ENCODE results near the gene SIM1.

SIM1 gene

DNA sequence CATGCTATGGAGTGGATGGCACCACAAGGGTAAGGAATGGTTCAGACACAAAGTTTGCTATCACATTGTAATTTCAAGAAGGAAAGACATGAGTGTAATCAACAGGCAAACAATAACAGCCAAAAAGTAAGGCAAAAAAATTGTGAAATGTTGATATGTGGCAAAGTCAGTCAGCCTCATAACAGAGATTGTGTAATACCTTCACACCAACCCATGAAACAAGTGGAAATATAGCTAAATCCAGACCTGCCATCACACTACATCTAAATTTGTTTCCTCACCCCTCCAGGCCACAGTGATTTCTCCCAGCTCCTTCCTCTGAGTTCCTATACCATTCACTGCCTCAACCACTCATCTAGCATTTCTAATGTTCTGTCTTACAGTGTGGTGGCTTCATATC lies 37.3 kb downstream of the SIM1 start:
- DNase-seq (ENCODE audit: low read depth in 2 of 2), result no peak

DNA sequence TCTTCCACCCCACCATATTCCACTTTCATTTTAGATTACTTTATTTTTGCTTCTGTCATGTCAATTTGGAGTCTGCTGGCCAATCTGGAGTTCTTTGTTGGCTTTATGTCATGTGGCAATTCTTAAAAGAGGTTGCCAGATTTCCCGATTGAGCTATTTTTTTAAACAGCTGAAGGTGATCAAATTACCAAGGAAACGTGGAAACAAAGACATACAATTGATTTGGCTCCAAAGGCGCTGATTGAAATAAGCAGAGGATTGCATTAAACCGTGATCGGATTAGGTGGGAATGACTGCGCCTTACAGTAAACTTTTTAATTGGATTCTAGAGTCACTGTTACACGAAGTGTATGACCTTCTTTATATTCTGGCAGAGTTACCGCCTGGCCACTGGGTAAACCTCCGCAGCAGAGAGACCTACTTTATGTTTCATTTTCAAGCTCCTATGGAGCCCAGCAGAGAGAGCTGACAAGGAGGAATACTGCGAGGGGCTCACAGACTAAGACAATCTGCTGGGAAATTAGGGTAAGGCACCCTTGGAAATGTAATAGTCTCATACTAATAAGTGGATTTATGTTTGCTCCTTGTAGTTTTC lies 37.9 kb downstream of the SIM1 start:
- DNase-seq (ENCODE audit: low read depth in 2 of 2), result no peak

DNA sequence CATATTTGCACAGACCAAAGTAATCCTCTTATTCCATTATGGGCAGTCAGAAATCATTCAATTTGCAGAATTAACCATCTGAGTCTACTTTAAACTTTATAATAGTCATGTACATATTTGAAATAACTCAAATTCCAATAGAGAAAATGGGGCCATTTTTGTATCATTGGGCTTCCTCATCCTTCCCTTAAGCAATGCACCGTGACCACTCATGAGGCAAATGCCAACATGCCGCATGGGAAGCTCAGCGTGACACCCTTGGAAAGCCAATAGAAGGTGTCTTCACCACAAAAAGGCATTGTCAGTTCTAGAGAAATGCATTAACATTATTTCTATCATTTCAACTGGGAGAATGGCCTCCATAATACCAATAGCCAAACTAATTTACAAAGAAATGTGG lies 38.5 kb downstream of the SIM1 start:
- DNase-seq (ENCODE audit: low read depth in 2 of 2), result no peak

DNA sequence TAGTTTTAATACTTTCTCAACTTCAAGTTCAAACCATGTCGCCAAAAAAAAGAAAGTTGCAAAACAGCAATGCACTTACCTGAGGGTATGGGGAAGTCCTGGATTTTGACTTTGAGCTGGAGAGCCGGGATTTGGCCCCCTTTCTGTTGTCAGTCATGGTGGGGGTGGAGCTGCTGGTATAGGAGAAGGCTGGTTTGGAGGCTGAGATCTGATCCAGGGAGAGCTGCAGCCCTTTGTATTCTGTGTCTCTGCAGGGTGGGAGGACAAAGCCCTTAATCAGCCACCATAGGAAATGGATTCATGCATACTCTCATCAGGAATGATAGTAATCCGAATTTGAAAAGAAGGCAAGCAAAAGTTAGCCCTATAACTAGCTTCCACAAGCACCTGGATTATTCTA lies 44.0 kb downstream of the SIM1 start:
- DNase-seq (ENCODE audit: low read depth in 2 of 2), result no peak

DNA sequence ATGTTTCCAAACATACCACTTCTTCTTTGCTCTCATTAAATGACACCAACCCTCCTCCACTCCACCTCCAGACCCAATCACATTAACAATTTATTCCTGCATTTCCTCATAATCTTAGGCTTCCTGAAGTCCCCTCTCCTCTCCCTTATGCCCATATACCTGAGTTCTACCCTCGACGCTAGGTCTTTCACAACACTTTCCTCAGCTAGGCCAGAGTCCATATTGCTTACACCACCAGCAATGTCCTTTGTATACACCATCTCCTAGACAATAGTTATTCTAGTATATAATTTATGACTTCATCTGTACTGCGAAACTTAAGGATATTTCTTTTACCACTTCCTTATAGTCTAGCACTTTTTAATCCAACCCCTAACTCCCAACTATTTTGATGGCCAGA lies 47.7 kb downstream of the SIM1 start:
- DNase-seq (ENCODE audit: low read depth in 2 of 2), result no peak

DNA sequence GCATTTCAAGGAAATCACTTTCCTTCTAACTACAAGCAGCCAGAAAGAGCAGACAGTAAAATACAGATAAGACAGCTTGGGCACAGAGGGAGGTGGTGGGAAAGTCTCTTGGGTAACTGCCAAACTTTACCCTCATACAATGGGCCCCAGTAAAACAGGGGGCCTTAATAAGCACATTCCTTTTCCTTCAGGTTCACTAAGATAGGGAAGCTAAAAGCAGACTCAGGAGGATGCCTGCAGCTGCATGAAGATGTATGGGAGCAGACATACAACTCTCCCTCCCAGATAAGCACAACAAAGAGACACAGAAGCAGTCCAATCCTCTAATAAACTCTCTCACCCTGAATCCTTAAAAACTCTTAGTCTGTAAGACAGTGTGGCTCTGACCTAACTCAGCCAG lies 49.0 kb downstream of the SIM1 start:
- no peak for DNase-seq (ENCODE audit: low read depth in 2 of 2)

DNA sequence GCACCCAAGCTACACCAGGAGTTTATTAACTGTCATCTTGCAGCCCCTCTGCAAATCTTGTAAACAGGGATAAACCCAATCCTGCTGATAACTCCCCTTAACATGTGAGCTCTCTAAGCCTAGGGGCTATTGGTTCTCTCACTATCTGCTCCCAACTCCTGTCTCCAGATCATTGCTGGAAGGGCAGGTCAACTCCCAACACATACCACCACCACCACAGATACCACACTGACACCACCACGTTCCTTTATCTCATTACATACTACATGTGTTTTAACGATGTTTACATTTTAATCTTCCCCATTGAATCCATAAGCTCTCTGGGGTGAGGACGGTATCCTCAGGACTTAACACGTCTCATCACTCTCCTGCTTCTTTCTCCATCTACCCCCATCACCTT lies 51.8 kb downstream of the SIM1 start:
- no peak for DNase-seq (ENCODE audit: low read depth in 2 of 2)

DNA sequence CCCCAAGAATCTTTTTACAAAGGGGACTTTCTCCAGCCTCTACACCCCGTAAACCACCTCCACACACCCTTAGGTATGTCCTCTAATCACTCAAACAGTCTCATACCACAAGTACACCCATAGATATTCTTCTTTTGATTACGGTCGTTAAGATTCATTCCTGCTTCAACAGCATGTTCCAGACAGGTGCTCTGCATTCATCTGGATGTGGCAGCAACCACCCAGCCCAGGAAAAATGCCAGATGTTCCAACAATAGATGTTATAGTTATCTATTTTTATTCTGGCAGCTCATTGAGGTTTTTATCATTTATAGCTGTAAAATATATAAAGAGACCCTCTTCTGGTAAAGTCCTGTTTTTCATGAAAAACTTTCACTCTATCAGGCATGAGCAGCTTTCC lies 60.7 kb downstream of the SIM1 start:
- no peak for DNase-seq (ENCODE audit: low read depth in 2 of 2)

DNA sequence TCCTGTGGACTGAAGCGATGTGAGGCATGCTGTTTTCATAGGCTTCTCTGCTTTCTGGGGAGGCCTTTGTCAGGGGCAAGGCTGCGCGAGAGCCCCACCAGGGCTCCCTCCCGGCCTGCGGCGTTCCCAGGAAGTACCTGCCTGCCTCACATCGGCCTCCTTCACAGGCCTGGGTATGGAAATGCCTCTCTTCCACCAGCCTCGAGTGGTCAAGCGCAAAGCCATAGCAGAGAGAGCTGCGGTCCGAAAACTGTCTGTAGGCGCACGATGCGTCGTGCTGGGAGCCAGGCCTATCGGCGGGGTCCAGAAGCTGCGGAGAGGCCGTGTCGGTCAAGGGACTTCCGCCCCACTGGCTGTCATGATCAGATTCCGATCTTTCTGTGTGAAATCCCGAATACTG lies 71.2 kb downstream of the SIM1 start:
- no peak for DNase-seq (ENCODE audit: low read depth in 2 of 2)

DNA sequence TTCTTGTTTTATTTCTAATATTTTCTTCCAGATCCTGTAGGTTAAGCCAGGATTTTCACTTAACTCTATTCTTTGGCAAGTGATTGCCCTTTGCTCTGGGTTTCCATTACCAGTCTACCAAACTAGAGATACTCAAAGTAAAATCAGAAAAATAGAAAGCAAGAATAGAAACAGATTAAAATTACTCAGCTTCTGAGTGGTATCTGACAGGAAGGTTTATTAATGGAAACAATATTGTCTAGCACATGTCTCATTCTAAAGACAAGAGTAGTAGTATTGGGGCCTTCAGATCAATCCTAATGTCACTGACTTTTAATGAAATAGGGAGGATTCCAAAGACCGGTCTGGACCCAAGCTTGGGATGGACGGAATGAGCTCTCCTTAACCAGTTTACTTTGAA lies 72.3 kb downstream of the SIM1 start:
- DNase-seq (ENCODE audit: low read depth in 2 of 2), result no peak

DNA sequence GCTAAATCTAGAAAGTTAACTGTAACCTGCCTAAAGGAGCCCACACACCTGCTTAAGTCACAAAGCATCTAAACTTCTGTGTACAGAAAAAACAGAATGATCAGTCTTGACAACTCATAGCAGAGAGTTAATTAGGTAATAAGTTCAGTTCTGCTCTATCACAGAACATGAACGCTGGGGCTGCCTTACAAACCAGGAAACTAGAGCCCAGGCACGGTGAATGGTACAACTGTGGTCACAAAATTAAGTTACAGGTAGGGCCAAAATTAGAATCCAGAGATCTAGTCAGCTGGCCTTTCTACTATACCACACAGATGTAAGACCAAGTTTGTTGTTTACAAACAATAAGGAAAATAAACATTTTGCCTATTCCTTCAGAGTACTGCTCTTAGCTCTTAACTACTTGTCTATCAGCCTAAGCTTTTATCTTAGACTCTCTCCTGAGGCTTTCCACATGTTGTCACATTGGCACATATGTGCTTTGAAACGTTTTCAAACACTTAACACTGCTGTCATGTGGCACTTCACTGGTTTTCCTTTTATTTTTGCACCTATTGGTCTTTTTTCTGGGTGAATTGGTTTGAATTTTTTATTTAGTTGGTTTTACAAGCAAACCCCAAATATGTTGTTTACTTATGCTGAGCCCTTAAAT lies 75.7 kb downstream of the SIM1 start:
- no peak for DNase-seq (ENCODE audit: low read depth in 2 of 2)

DNA sequence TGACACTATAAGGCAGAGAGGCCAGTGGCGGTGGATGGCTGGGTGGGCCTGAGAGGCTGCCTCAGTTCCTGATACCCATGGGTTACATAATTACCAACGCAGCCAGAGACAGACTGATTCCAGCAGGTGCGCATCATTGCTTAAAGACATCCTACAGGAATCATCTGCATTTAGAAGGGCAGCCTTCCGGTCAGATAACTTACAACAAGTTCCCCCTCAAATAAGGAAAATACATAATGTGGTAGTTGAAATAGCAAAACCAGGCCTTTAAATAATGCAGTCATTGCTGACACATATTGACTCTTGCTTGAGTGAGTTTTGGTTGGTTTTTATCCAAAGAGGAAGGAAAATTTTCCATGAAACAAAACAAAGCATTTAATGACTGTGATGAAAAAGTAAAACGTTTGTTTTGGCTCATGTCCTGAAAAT lies 81.9 kb downstream of the SIM1 start:
- DNase-seq (ENCODE audit: low read depth in 2 of 2), result no peak

DNA sequence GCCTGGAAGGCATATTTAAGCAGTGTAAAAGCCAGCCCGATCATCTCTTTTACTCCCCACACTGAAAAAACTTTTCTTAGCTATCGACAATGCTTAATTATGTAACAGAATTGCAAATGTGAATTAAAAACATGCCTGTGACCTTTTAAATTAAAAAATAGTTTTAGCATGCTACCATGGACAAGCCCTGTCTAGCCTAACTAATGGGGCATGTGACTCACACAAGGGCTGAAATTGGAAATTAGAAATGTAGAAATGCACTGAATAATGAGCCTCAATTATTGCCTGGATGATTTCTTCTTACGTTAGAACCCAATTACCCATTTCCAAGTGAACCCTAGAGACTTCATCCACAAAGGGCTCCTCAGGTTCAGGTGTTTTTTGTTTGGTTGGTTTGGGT lies 82.7 kb downstream of the SIM1 start:
- DNase-seq (ENCODE audit: low read depth in 2 of 2), result no peak

DNA sequence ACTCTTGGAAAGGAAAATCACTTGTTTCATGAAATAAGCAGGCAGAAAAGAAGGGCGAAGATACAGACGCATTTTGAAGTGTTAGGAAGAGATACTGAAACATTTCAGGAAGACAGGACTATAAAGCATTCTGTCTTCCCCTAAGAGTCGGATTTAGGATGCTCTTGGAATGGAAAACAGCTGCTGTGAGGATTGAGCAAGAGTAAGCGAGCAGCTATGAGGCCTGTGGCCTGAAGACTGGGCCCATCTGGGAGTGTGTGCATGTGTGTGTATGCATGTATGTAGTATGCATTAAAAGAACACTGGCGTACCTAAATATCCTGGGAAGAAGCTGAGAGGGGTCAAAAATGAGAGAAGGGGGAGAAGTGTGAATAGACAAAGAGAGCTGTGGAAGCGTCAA lies 83.6 kb downstream of the SIM1 start:
- no peak for DNase-seq (ENCODE audit: low read depth in 2 of 2)

DNA sequence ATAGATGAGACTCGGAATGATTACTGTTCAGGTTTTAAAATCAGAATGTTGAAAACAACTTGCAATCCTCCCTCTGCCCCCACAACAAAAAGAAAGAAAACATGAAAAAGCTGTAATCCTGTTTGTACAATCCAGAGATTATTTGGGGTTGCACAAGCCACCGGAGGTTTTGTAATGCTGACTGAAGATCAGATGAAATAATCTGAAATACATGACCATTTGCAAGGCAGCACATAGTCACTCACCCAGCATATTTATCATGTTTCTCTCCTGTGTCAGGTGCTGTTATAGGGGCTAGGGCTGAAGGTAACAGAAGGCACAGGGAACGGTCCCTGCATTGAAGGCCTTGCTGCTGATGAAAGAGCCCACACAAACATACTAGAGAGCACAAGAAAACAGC lies 85.3 kb downstream of the SIM1 start:
- no peak for DNase-seq (ENCODE audit: low read depth in 2 of 2)

DNA sequence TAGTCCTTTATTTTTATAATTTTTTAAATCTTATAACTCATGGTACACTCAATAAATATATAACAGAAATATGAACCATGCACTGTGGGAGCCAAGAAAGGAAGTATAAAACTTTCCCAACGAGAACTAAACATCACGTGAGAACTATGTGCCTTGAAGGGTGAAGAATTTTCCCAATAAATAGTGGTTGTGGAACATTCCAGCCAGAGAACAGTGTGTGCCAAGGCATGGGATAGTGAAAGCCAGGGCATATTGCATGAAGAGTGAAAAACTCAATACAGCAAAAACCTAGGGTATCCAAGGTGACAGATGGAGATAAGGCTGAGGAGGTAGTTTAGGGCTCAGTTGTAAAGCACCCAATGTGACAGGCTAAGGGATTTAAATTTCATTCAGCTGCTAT lies 86.1 kb downstream of the SIM1 start:
- DNase-seq (ENCODE audit: low read depth in 2 of 2), result no peak

DNA sequence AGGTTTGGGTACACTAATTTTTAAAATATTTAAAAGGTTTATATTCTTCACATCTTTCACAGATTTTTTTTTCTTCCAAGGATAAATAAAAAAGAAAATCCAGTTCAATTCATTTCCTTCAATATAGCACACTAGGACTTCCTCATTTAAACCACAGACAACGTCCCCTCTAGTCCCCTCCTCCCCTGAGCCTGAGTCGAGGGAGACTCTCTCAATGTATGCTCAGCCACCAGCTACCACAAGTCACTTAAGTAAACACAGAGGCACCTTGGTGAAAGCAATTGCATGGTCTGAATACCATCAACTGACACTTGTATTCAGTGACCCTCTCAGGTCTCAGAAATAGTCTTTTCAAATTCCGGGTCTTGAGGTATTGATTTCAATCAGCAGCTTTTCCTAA lies 88.6 kb downstream of the SIM1 start:
- DNase-seq (ENCODE audit: low read depth in 2 of 2), result no peak

DNA sequence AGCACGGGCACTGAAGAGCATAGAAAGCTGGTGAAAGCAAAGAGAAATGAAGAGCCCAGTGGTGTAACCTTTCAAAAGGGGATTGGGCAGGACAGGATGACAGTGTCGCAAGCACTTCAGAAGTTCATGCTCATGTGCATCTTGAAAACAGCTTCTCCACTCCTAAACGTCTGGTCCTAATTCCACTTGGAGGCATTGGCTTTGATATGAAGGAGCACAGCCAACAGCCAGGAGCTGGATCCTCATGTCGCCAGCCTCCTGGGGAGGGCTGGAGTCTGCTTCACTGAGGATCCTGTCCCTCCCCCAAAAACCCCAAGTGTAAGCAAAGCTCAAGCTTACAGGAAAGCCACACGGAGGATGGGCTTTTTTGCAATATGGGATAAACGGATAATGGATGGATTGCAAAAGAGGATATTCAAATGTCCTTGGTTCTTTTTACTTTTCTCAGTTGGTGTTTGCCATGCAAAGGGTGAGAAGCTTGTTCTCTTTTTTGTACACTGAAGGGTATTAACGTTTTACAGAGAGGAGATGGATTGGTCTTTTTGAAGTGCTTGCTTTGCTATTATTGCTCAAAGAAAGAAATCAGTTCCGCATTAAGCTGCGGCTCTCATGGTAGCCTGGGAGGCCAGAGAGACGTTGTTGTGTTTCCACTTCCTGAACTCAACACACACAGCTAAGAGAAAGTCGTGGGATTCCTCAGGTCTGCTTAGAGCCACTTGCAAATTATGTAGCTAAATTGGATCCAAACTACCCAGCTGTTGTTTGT lies 92.2 kb downstream of the SIM1 start:
- DNase-seq (ENCODE audit: low read depth in 2 of 2), result no peak

DNA sequence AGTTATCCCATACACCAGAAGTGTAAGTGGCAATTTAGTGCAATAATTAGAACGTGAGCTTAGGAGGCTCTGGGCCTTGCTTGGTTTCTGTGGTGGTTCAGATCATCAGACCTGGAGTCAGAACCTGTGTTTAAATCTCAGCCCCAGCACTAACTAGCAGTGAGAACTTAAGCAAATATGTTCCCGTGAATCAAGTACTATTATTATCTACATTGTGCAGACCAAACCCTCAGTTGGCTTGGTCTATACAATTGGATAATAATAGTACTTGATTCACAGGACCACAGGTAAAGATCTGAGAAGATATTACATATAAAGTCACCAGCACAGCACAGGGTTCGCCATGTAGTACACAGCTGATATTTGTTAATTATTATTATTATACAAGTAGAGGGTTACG lies 93.1 kb downstream of the SIM1 start:
- DNase-seq (ENCODE audit: low read depth in 2 of 2), result no peak

DNA sequence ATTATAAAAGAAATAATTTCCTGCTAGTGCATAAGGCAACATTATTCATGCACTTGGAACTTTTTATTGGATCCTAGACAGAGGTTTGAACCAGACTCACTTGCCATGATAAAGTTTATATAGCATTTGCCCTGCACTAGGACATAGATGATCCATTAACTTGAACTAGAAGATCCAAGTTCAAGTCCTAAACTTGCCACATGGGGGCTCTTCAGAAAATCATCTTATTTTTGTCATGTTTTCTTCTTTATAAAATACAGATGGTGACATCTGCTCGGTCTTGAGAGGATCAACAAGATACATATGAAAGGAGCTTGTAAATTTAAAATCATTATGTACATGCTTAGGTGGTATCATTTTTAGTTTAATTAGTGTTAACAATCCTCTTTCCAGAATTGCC lies 94.5 kb downstream of the SIM1 start:
- no peak for DNase-seq (ENCODE audit: low read depth in 2 of 2)

DNA sequence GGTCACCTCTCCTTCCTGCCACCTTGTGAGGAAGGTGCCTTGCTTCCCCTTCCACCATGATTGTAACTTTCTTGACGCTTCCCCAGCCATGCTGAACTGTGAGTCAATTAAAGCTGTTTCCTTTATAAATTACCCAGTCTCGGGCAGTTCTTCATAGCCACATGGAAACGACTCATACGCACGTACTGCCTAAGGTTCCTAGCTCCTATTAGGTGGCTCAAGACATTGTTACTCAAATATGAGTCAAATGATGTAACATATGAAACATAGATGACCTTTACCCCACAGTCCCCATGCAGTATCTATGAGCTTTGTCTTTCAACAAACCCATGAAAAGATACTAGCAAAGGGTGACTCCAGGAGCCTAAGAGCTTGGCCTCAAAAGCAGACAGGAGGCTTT lies 98.3 kb downstream of the SIM1 start:
- no peak for DNase-seq (ENCODE audit: low read depth in 2 of 2)

DNA sequence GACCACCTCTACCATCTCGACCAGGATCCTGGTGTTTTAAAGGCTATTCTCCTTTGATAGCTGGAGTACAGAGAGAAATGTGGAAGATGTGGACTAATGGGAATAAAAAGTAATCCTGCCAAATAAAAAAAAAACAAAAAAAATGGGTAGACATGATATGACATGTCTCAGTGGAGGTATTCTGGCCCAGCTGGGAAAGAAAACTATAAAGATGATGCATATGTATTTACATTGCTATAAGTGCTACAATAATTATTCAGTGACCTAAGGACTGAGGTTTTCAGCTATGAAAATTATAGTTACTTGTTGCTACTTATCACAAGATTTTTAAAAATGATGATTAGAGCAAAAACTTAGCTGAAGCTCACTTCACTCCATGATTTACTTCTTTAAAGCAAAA lies 101.1 kb downstream of the SIM1 start:
- DNase-seq (ENCODE audit: low read depth in 2 of 2), result no peak

Data from stimulated activated CD4-positive, alpha-beta T cell treated with anti-CD3 and anti-CD28 coated beads, Interleukin-1b, Interleukin-23, amount 100 ng/mL, for 1 hour (primary cell).